Measurements from ENCODE around the gene PTF1A.

The PTF1A gene

DNA sequence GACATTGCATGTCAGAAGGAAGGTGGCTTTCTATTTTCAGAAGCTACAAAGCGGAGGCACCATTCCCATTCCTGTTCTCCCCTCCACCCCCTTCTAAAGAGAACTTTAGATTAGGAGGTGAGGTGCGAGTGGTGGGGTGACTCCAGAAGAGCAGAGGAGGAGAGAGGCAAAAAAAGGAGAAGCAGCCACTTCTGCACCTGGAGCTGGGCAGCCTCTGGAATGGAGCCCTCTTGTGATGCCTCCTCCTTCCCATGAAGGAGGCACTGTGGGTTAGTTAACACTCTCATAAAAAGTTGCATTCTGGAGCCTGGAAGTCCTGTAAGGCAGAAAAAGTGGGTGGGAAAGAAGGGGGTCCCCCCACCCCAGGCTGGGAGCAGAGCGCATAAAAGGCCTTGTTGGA, 4.8 kb downstream of the PTF1A start (continued):
- TF ChIP-seq KLF7 (tag by site-specific recombination; IDR thresholded peaks at IDR 0.05; ENCODE audit: borderline replicate concordance) (no peak), ZNF302 (tag by site-specific recombination; IDR thresholded peaks at IDR 0.05; ENCODE audit: low read depth) (no peak), ZBTB17 (tag by site-specific recombination; IDR thresholded peaks at IDR 0.05) (no peak), EGR2 (tag by site-specific recombination; IDR thresholded peaks at IDR 0.05; ENCODE audit: low read depth) (no peak), ZBTB6 (tag by site-specific recombination; IDR thresholded peaks at IDR 0.05) (no peak), ZNF324 (tag by site-specific recombination; IDR thresholded peaks at IDR 0.05) (no peak), ZNF132 (tag by site-specific recombination; IDR thresholded peaks at IDR 0.05; ENCODE audit: borderline replicate concordance) (no peak), ZNF366 (tag by site-specific recombination; conservative IDR thresholded peaks at IDR 0.05) (no peak), HOXC10 (CRISPR knock-in tag; IDR thresholded peaks at IDR 0.05) (no peak), ZNF701 (tag by site-specific recombination; IDR thresholded peaks at IDR 0.05) (no peak)

DNA sequence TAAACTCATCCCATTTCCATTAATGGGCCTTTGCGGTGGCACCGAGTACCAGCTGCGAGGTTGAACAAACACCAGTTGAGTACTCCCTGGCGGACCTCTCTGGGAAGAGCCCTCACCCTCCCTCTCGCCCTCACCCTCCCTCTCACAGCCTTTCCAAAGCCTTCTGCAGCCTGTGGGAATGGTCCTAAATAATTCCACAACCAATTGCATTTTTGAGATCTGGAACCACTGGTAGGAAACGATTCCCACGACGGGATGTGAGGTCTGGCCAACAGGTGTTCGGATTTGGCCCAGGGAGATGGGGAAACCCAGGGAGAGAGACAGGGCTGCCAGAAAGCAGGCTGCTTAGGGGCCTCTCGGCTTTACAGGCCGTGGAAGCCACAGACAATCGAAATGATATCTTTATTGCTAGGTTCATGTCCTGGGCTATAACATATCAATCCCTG, 5.3 kb downstream of the PTF1A start:
- ChIA-PET POLR2A (no interaction called here), CTCF (no interaction called here)
- H3K9me3 ChIP-seq (ENCODE audit: control insufficient read depth, insufficient read depth, low read depth, low read length) = no peaks in the 10 kb centered on the region
- H3K4me3 ChIP-seq (ENCODE audit: low read depth, low read length) = no peak overlapping the region
- H3K36me3 ChIP-seq (ENCODE audit: control insufficient read depth in 2 of 2, insufficient read depth in 1 of 2, low read length in 2 of 2) = no peaks in the 10 kb centered on the region
- no peak overlapping the region for H3K27ac ChIP-seq (ENCODE audit: extremely low read depth, low read depth, low read length)
- TF ChIP-seq SALL2 (tag by site-specific recombination; IDR thresholded peaks at IDR 0.05; ENCODE audit: borderline replicate concordance) = no peak
- TF ChIP-seq, protein P1, sequence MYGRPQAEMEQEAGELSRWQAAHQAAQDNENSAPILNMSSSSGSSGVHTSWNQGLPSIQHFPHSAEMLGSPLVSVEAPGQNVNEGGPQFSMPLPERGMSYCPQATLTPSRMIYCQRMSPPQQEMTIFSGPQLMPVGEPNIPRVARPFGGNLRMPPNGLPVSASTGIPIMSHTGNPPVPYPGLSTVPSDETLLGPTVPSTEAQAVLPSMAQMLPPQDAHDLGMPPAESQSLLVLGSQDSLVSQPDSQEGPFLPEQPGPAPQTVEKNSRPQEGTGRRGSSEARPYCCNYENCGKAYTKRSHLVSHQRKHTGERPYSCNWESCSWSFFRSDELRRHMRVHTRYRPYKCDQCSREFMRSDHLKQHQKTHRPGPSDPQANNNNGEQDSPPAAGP (tag by site-specific recombination; IDR thresholded peaks at IDR 0.05) = peak; percentile 78
- no peaks in the 10 kb centered on the region; the same call in 1 of the 2 replicates for H3K4me1 ChIP-seq (ENCODE audit: control insufficient read depth, insufficient read depth, low read length)

- ChIA-PET CTCF (no interaction called here), POLR2A (no interaction called here)
- Histone ChIP-seq H3K36me3 (ENCODE audit: control insufficient read depth in 2 of 2, insufficient read depth in 1 of 2, low read length in 2 of 2) (no peaks in the 10 kb centered on the region), H3K4me3 (ENCODE audit: low read depth, low read length) (peak overlapping the region; percentile 17), H3K27ac (ENCODE audit: extremely low read depth, low read depth, low read length) (no peak overlapping the region), H3K4me1 (ENCODE audit: control insufficient read depth, insufficient read depth, low read length) (no peaks in the 10 kb centered on the region; the same call in 1 of the 2 replicates), H3K9me3 (ENCODE audit: control insufficient read depth, insufficient read depth, low read depth, low read length) (no peaks in the 10 kb centered on the region)
- no peak for TF ChIP-seq ZNF585B (tag by site-specific recombination; IDR thresholded peaks at IDR 0.05)
- TF ChIP-seq ZNF2 (tag by site-specific recombination; IDR thresholded peaks at IDR 0.05) = no peak
- no peak for TF ChIP-seq BCL11A (tag by site-specific recombination; IDR thresholded peaks at IDR 0.05; ENCODE audit: low read depth)
- TF ChIP-seq ZSCAN4 (tag by site-specific recombination; IDR thresholded peaks at IDR 0.05) = no peak
These were observed 6.5 kb downstream of the PTF1A start for GRCh38 chr10:23198610-23198939.

DNA sequence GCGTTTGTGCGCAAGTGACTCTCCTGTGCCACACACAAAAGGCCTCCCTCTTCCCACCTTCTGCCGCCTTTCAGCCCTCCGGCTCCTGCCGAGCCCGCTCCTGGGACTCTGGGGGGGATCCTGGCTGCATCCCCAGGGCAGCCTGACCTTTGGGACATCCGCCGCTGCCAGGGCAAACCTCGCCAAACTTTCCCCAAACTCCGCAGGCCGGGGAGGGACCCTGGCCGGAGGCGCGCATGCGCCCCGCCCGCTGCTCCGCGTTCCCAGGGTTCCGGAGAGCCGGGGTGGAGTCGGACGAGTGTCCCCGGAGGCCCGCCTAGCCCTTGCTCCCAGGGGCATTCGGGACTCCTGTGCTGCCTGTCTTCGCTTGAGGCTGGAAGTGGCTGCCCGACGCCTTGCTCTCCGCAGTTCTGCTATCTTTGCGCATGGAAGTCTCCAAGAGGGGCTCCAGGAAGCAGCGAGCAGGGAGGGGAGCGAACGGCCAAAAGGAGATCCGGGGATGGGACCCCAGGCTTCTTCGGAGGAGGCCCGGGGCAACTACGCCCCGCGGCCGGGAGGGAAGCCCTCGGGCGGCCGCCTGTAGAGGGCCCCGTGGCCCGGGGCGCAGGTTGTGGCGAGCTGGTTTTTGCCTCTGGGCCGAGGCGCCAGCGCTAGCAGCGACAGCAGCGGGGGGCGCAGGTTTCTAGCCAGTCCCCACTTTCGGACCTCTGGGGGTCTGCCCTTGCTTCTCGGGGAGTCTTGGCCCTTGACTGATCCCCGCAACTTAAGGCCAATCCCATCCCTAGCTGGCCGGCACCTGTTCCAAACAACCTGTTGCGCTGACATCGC, 7.0 kb downstream of the PTF1A start:
- Histone ChIP-seq H3K36me3 (ENCODE audit: control insufficient read depth in 2 of 2, insufficient read depth in 1 of 2, low read length in 2 of 2) (no peaks in the 10 kb centered on the region), H3K27ac (ENCODE audit: extremely low read depth, low read depth, low read length) (no peak overlapping the region), H3K9me3 (ENCODE audit: control insufficient read depth, insufficient read depth, low read depth, low read length) (no peaks in the 10 kb centered on the region), H3K4me1 (ENCODE audit: control insufficient read depth, insufficient read depth, low read length) (no peaks in the 10 kb centered on the region; the same call in 1 of the 2 replicates), H3K4me3 (ENCODE audit: low read depth, low read length) (peak overlapping the region; percentile 17)
- CTCF ChIA-PET = no interaction called here
- POLR2A ChIA-PET = no interaction called here
- TF ChIP-seq ZNF830 (tag by site-specific recombination; IDR thresholded peaks at IDR 0.05; ENCODE audit: low read depth) = no peak
- TF ChIP-seq ZNF248 (tag by site-specific recombination; IDR thresholded peaks at IDR 0.05) = no peak
- TF ChIP-seq RBAK (tag by site-specific recombination; IDR thresholded peaks at IDR 0.05) = no peak
- peak; percentile 75 for TF ChIP-seq ZNF600 (tag by site-specific recombination; IDR thresholded peaks at IDR 0.05)
- TF ChIP-seq GLIS1 (tag by site-specific recombination; IDR thresholded peaks at IDR 0.05) = peak; percentile 83
- TF ChIP-seq ZBTB26 (tag by site-specific recombination; optimal IDR thresholded peaks at IDR 0.05) = peak; percentile 47
- 0 out of 2 replicates have a peak, but pooled peaks have one; percentile 26 for TF ChIP-seq GLIS2 (tag by site-specific recombination; IDR thresholded peaks at IDR 0.05)

All from HEK293 (cell line).